Progenitor cell of endocrine pancreas (in vitro differentiated cells): ENCODE results near the gene RHOBTB1. TPM values are rescaled to one million over a fixed set of nuclear protein-coding genes. Genes with fewer than 3 reads are reported as not detected.

ENCODE experiments used
- DNase-seq: peaks from one replicate; pipeline ENCODE4 v3.0.0; 2021; ENCODE audit warnings: low spot score; ENCODE audit not compliant: unreplicated experiment
- H3K27ac Mint-ChIP-seq: 2 replicates; pipeline ENCODE4 v1.8.0; 2021; ENCODE audit warnings: mild to moderate bottlenecking, moderate library complexity, mixed read lengths
- H3K27me3 Mint-ChIP-seq: 2 replicates; pipeline ENCODE4 v1.8.0; 2021; ENCODE audit warnings: mixed read lengths
- H3K36me3 Mint-ChIP-seq: 2 replicates; pipeline ENCODE4 v1.8.0; 2022; ENCODE audit warnings: mixed read lengths; ENCODE audit not compliant: insufficient read depth
- H3K4me1 Mint-ChIP-seq: 2 replicates; pipeline ENCODE4 v1.8.0; 2021; ENCODE audit warnings: low read depth, mixed read lengths
- H3K4me3 Mint-ChIP-seq: 2 replicates; pipeline ENCODE4 v1.8.0; 2021; ENCODE audit warnings: low read depth, mild to moderate bottlenecking, moderate library complexity, mixed read lengths
- H3K9me3 Mint-ChIP-seq: 2 replicates; pipeline ENCODE4 v1.8.0; 2021; ENCODE audit warnings: low read depth, mixed read lengths
- CTCF ChIP-seq: fragments of 200-600 bp; sonication (generic); IDR thresholded peaks from one replicate; pipeline ENCODE4 v1.5.0; 2021; ENCODE audit warnings: antibody characterized with exemption, mild to moderate bottlenecking; ENCODE audit not compliant: unreplicated experiment
- total RNA-seq: library from RNA; stranded (reverse); gene quantifications from 2 replicates; pipeline ENCODE4 v1.2.1, GENCODE V29; 2021

The RHOBTB1 gene
- total RNA-seq, 1 donor from 2014 or later, result 21.7 TPM

- Mint-ChIP-seq H3K27me3 (no peaks in the 10 kb centered on the region), H3K4me3 (no peak overlapping the region), H3K4me1 (peaks cover 6% of the 10 kb centered on the region), H3K27ac (no peak overlapping the region), H3K36me3 (no peaks in the 10 kb centered on the region), H3K9me3 (no peaks in the 10 kb centered on the region)
- peak; percentile 21 for DNase-seq
- TF ChIP-seq CTCF, result peak; percentile 80
Measured at GRCh38 chr10:60964257-60965235, 20.6 kb upstream of the RHOBTB1 start.

- H3K4me3 Mint-ChIP-seq, result no peak overlapping the region
- no peaks in the 10 kb centered on the region for H3K9me3 Mint-ChIP-seq
Measured at GRCh38 chr10:60963441-60964256, 19.7 kb upstream of the RHOBTB1 start.

GRCh38 chr10:60962946-60963345, 19.0 kb upstream of the RHOBTB1 start:
- no peak for TF ChIP-seq CTCF
- H3K27me3 Mint-ChIP-seq, result no peaks in the 10 kb centered on the region
- H3K4me1 Mint-ChIP-seq, result peaks cover 6% of the 10 kb centered on the region
- H3K9me3 Mint-ChIP-seq, result no peaks in the 10 kb centered on the region
- no peaks in the 10 kb centered on the region for H3K36me3 Mint-ChIP-seq
- no peak for DNase-seq
- H3K4me3 Mint-ChIP-seq, result no peak overlapping the region
- no peak overlapping the region for H3K27ac Mint-ChIP-seq

More at GRCh38 chr10:60963441-60964256, 19.7 kb upstream of the RHOBTB1 start:
- Mint-ChIP-seq H3K27ac (no peak overlapping the region), H3K27me3 (no peaks in the 10 kb centered on the region), H3K36me3 (no peaks in the 10 kb centered on the region), H3K4me1 (peaks cover 6% of the 10 kb centered on the region)
- no peak for TF ChIP-seq CTCF
- no peak for DNase-seq

GRCh38 chr10:60960913-60961312, 16.9 kb upstream of the RHOBTB1 start:
- TF ChIP-seq CTCF, result no peak
- Mint-ChIP-seq H3K4me1 (no peaks in the 10 kb centered on the region), H3K27me3 (no peaks in the 10 kb centered on the region), H3K9me3 (no peaks in the 10 kb centered on the region), H3K36me3 (no peaks in the 10 kb centered on the region), H3K4me3 (no peak overlapping the region), H3K27ac (no peak overlapping the region)
- no peak for DNase-seq

- Mint-ChIP-seq H3K27ac (no peak overlapping the region), H3K4me1 (no peaks in the 10 kb centered on the region), H3K36me3 (no peaks in the 10 kb centered on the region), H3K9me3 (no peaks in the 10 kb centered on the region), H3K27me3 (no peaks in the 10 kb centered on the region), H3K4me3 (no peak overlapping the region)
- DNase-seq, result no peak
- TF ChIP-seq CTCF, result no peak
Measured at GRCh38 chr10:60960031-60960430, 16.0 kb upstream of the RHOBTB1 start.
